ENCODE measurements around the gene FLAD1.

DNA sequence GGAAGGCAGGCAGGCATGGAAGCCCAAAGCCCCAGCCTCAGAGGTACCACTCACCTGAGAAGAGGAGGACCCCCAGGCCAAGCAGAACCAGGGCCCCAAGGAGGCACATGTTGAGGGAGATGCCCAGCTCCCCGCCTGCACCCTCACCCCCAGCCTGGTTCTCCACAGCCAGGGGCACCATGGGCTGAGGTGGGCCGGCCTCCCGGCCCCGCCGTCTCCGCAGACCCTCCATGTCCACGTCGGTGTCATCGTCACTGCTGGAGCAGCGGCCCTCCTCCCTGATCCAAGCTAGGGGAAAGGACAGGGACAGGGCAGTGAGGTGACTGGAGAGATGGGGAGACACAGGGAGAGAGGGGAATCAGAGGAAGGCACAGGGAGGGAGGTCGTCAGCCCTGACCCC, 35.1 kb upstream of the FLAD1 start:
- TF ChIP-seq, protein P1, sequence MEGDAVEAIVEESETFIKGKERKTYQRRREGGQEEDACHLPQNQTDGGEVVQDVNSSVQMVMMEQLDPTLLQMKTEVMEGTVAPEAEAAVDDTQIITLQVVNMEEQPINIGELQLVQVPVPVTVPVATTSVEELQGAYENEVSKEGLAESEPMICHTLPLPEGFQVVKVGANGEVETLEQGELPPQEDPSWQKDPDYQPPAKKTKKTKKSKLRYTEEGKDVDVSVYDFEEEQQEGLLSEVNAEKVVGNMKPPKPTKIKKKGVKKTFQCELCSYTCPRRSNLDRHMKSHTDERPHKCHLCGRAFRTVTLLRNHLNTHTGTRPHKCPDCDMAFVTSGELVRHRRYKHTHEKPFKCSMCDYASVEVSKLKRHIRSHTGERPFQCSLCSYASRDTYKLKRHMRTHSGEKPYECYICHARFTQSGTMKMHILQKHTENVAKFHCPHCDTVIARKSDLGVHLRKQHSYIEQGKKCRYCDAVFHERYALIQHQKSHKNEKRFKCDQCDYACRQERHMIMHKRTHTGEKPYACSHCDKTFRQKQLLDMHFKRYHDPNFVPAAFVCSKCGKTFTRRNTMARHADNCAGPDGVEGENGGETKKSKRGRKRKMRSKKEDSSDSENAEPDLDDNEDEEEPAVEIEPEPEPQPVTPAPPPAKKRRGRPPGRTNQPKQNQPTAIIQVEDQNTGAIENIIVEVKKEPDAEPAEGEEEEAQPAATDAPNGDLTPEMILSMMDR (IDR thresholded peaks at IDR 0.05; ENCODE audit: low read depth, low read length): no peak
- TF ChIP-seq MYC (IDR thresholded peaks at IDR 0.05; ENCODE audit: low read depth, low read length): no peak
